Caco-2 (cell line): ENCODE measurements around the gene RAP2A. TPM values are rescaled to one million over a fixed set of nuclear protein-coding genes. Genes with fewer than 3 reads are reported as not detected.

Source experiments
- BruUV-seq: library from RNA; stranded (reverse); fragments of 400-500 nt; replicated peaks from 2 replicates; lab custom pipeline; 2021; lab: Mats Ljungman, UMichigan
- CTCF ChIA-PET: fragments of 300-600 bp; sonication (Branson Sonifier 250); formaldehyde crosslinking; loops from one replicate; lab custom pipeline; 2022; ENCODE audit warnings: antibody characterized with exemption; lab: Charles Lee
- POLR2A ChIA-PET: fragments of 300-600 bp; sonication (Branson Sonifier 250); formaldehyde crosslinking; loops from one replicate; lab custom pipeline; 2022; ENCODE audit warnings: antibody characterized with exemption; lab: Charles Lee
- DNase-seq, 2 experiments: peaks; one replicate each; pipeline versions ENCODE4 v3.0.0 to v3.0.0-alpha.2; 2020 to 2022
- H3K27me3 ChIP-seq: replicated peaks from 2 replicates; pipeline ENCODE4 v1.6.0; 2011; ENCODE audit warnings: low read length; ENCODE audit not compliant: control insufficient read depth, insufficient read depth
- H3K36me3 ChIP-seq: 2 replicates; pipeline ENCODE4 v1.5.1; 2011; ENCODE audit warnings: low read length; ENCODE audit not compliant: control insufficient read depth, insufficient read depth
- H3K4me1 ChIP-seq: fragments of 250-450 bp; sonication (Bioruptor Pico); 2 replicates; pipeline ENCODE4 v1.5.1; 2020; ENCODE audit warnings: mild to moderate bottlenecking
- H3K4me3 ChIP-seq: 2 replicates; pipeline ENCODE4 v1.5.1; 2011; ENCODE audit warnings: low read depth, mild to moderate bottlenecking, control low read depth, low read length
- H3K9me3 ChIP-seq: fragments of 250-450 bp; sonication (Bioruptor Pico); 2 replicates; pipeline ENCODE4 v1.5.1; 2020; ENCODE audit warnings: mild to moderate bottlenecking, moderate library complexity
- H3K27ac Mint-ChIP-seq: one replicate; pipeline ENCODE4 v1.8.0; 2022; ENCODE audit warnings: mixed read lengths; ENCODE audit not compliant: unreplicated experiment
- H3K27me3 Mint-ChIP-seq: one replicate; pipeline ENCODE4 v1.8.0; 2022; ENCODE audit warnings: mixed read lengths; ENCODE audit not compliant: insufficient read depth, unreplicated experiment
- H3K36me3 Mint-ChIP-seq: one replicate; pipeline ENCODE4 v1.8.0; 2022; ENCODE audit warnings: mild to moderate bottlenecking, mixed read lengths; ENCODE audit not compliant: insufficient read depth, unreplicated experiment
- H3K4me1 Mint-ChIP-seq: one replicate; pipeline ENCODE4 v1.8.0; 2022; ENCODE audit warnings: low read depth, mixed read lengths; ENCODE audit not compliant: unreplicated experiment
- H3K4me3 Mint-ChIP-seq: one replicate; pipeline ENCODE4 v1.8.0; 2022; ENCODE audit warnings: mild to moderate bottlenecking, moderate library complexity, mixed read lengths; ENCODE audit not compliant: unreplicated experiment
- H3K9me3 Mint-ChIP-seq: one replicate; pipeline ENCODE4 v1.8.0; 2022; ENCODE audit warnings: mixed read lengths; ENCODE audit not compliant: unreplicated experiment
- intact Hi-C: fragments of 100-400 bp; cut with micrococcal nuclease; formaldehyde crosslinking; loops from one replicate; pipeline ENCODE4 v1.10.0; 2022; ENCODE audit not compliant: unreplicated experiment
- total RNA-seq: library from RNA; stranded (reverse); gene quantifications from 2 replicates; pipeline ENCODE4 v1.2.3, GENCODE V29; 2022
- TF ChIP-seq, protein P1 (sequence below), 2 experiments: fragments of 200-600 bp in 1 of 2; IDR thresholded peaks; 1 replicate in 1 of 2; 2 replicates in 1 of 2; pipeline versions ENCODE4 v1.5.1 to v1.8.0; 2011 to 2022; ENCODE audit warnings: antibody characterized with exemption in 1 of 2, control low read depth in 1 of 2, inconsistent platforms in 1 of 2, low read depth in 1 of 2, low read length in 1 of 2, mild to moderate bottlenecking in 1 of 2, moderate library complexity in 1 of 2; ENCODE audit not compliant: insufficient read depth in 1 of 2, severe bottlenecking in 1 of 2, unreplicated experiment in 1 of 2

RAP2A gene
- total RNA-seq, 1 experiment from 2014 or later: 19.7 TPM

- TF ChIP-seq, protein P1, sequence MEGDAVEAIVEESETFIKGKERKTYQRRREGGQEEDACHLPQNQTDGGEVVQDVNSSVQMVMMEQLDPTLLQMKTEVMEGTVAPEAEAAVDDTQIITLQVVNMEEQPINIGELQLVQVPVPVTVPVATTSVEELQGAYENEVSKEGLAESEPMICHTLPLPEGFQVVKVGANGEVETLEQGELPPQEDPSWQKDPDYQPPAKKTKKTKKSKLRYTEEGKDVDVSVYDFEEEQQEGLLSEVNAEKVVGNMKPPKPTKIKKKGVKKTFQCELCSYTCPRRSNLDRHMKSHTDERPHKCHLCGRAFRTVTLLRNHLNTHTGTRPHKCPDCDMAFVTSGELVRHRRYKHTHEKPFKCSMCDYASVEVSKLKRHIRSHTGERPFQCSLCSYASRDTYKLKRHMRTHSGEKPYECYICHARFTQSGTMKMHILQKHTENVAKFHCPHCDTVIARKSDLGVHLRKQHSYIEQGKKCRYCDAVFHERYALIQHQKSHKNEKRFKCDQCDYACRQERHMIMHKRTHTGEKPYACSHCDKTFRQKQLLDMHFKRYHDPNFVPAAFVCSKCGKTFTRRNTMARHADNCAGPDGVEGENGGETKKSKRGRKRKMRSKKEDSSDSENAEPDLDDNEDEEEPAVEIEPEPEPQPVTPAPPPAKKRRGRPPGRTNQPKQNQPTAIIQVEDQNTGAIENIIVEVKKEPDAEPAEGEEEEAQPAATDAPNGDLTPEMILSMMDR (IDR thresholded peaks at IDR 0.05; ENCODE audit: insufficient read depth in 1 of 2, low read depth in 1 of 2, low read length in 1 of 2, severe bottlenecking in 1 of 2, unreplicated experiment in 1 of 2): no peak
- Histone ChIP-seq H3K9me3 (no peaks in the 10 kb centered on the region), H3K27me3 (no peaks in the 10 kb centered on the region; the same call in 1 of the 2 replicates), H3K4me1 (peaks cover 6% of the 10 kb centered on the region; the same call in 1 of the 2 replicates), H3K36me3 (no peaks in the 10 kb centered on the region), H3K4me3 (no peak overlapping the region)
- Mint-ChIP-seq H3K36me3 (peaks cover 6% of the 10 kb centered on the region), H3K27me3 (peaks cover 4% of the 10 kb centered on the region), H3K4me3 (no peak overlapping the region), H3K4me1 (peaks cover 8% of the 10 kb centered on the region), H3K27ac (no peak overlapping the region), H3K9me3 (no peaks in the 10 kb centered on the region)
- intact Hi-C loops: loop anchor here (1.0 kb wide), 1 partner anchor 10 kb away; no protein-coding TSS in a partner anchor
- ChIA-PET POLR2A (no interaction called here), CTCF (no interaction called here)
- BruUV-seq: no TSS peak
- no peak for DNase-seq
Observed at GRCh38 chr13:97422118-97423054, 11.6 kb upstream of the RAP2A start.

DNA sequence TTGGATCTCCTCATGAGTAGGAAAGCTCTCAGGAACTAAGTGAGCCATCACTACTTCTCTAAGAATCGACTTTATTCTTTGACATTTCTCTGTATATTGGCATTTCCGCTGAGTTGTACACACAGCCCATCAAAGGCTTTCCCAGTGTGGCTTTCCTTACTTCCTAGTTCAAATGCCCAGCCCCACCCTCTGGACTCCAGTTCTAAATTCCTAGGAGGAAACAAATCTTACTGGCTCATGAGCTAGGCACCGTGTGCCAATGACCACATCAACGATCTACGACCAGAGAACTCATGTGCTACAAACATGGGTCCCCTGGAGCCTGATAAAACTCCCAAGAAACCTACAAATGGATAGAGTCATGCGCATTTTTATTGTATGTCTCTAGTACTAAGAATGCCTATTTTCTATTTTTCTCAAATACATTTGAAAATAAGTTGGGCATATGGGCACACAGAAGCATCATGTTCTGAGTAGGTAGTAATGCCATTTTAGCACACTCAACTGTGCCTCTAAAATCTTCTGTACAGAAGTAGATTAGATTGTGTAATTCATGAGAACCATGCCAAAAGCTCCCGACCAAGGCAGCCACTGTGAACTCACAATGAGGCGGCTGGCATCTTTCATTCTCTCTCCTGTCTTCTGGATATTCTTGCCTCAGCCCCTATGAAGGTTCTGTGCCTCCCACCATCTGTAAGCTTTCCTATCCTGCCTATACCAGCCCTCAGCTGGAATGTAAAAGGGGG is 10.5 kb upstream of the RAP2A start:
- POLR2A ChIA-PET: no interaction called here
- Histone ChIP-seq H3K27me3 (no peaks in the 10 kb centered on the region; the same call in 1 of the 2 replicates), H3K36me3 (no peaks in the 10 kb centered on the region), H3K4me1 (peaks cover 6% of the 10 kb centered on the region; the same call in 1 of the 2 replicates), H3K9me3 (no peaks in the 10 kb centered on the region), H3K4me3 (no peak overlapping the region)
- no TSS peak for BruUV-seq
- Mint-ChIP-seq H3K36me3 (peaks cover under 1% of the 10 kb centered on the region), H3K4me1 (peaks cover under 1% of the 10 kb centered on the region), H3K9me3 (no peaks in the 10 kb centered on the region), H3K27me3 (peaks cover 4% of the 10 kb centered on the region), H3K4me3 (no peak overlapping the region), H3K27ac (no peak overlapping the region)
- CTCF ChIA-PET: interaction anchor here (0.9 kb wide), 1 partner anchor 10 kb away, joined by 4 read pairs; no protein-coding TSS in a partner anchor
- TF ChIP-seq, protein P1 (IDR thresholded peaks at IDR 0.05; ENCODE audit: insufficient read depth in 1 of 2, low read depth in 1 of 2, low read length in 1 of 2, severe bottlenecking in 1 of 2, unreplicated experiment in 1 of 2): no peak
- no peak for DNase-seq
- intact Hi-C loops: loop anchor here (1.0 kb wide), 1 partner anchor 9 kb away; no protein-coding TSS in a partner anchor

DNA sequence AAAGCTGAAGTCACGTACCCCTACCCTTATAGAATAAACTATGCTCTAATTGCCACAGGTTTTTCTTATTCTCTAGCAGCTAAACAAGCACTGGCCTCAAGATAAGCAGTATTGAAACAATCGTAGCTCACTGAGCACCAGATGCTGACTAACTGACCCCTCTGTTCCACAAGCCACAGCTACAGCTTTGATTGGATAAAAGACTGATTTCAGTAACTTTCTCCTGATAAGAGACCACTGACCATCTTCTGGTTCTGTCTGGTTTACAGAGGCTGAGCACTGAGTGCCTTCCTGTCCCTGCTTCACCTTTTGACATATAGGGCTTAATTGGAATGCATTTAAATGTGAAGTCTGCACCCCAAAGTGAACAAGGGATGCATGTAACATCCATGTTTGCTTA is 8.4 kb upstream of the RAP2A start:
- Mint-ChIP-seq H3K9me3 (no peaks in the 10 kb centered on the region), H3K4me1 (no peaks in the 10 kb centered on the region), H3K36me3 (no peaks in the 10 kb centered on the region), H3K27ac (no peak overlapping the region), H3K4me3 (no peak overlapping the region), H3K27me3 (peaks cover 6% of the 10 kb centered on the region)
- Histone ChIP-seq H3K4me3 (no peak overlapping the region), H3K9me3 (no peaks in the 10 kb centered on the region), H3K4me1 (peaks cover 6% of the 10 kb centered on the region; the same call in 1 of the 2 replicates), H3K27me3 (no peaks in the 10 kb centered on the region; the same call in 1 of the 2 replicates), H3K36me3 (no peaks in the 10 kb centered on the region)
- TF ChIP-seq, protein P1 (IDR thresholded peaks at IDR 0.05; ENCODE audit: insufficient read depth in 1 of 2, low read depth in 1 of 2, low read length in 1 of 2, severe bottlenecking in 1 of 2, unreplicated experiment in 1 of 2): no peak
- intact Hi-C loops: no loop called here
- DNase-seq: no peak
- CTCF ChIA-PET: no interaction called here
- no TSS peak for BruUV-seq
- POLR2A ChIA-PET: no interaction called here
